Esophagus squamous epithelium (tissue), 4 donors: Measurements from ENCODE around the gene FHIT.

Source experiments
- CTCF ChIP-seq, 6 experiments: fragments of 450-650 bp in 4 of 6; fragments of 200-600 bp in 2 of 6; sonication (generic) in 2 of 6; IDR thresholded peaks; one replicate each; pipeline ENCODE4 v1.5.1; 2016 to 2019; ENCODE audit warnings: antibody characterized with exemption in 6 of 6, mild to moderate bottlenecking in 4 of 6, moderate library complexity in 4 of 6
- POLR2A ChIP-seq, 4 donors: fragments of 450-650 bp; IDR thresholded peaks; one replicate each; pipeline ENCODE4 v1.6.1; 2017; ENCODE audit warnings: antibody characterized with exemption in 4 of 4, mild to moderate bottlenecking in 4 of 4, moderate library complexity in 3 of 4

- TF ChIP-seq CTCF (IDR thresholded peaks at IDR 0.05) (no peak), POLR2A (IDR thresholded peaks at IDR 0.05) (no peak)
Measured at GRCh38 chr3:60081381-60082095, 1169.7 kb downstream of the FHIT start.
